ENCODE measurements around the gene MAPK9.
"Not testable (repeated sequence)": the region's sequence is repeated elsewhere in the genome, so short reads cannot be mapped to it uniquely, and the experiment has no call there.

The MAPK9 gene

DNA sequence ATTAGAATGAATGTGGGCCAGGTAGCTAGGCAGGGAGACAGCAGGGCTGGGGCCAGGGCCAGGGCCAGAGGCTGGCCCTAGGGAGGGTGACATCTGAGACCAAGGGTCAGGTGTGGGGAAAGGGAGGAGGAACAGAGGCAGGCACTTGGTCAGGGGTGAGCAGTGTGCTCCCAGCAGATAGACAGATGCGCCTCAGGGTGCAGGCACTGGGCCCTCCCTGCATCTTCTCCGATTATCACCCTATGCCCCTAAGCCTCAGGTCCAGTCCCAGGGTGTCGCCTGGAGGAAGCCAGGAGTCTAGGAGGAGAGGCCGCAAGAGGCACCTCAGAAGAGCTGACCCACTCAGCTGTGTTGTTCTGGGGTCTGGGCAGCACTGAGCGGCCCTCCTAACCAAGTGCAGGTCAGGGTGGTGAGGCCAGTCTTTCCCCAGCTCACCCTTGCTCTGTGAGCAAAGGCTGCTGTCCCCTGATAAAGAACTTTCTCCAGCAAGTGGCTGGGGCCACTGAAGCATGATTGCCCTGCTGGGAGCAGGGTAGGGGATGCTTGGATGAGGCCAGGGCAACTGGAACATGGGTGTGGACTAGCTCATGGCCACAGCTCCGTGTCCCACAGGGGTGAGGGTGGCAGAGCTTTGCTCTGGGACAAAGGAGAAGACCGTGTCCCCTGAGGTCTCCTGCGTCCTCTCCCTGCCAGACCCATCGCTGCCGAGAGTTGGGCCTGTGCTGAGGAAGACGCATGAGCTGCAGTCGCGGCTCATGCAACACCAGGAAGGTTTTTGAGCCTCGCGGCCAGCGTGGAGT lies 80.7 kb downstream of the MAPK9 start:
- in situ Hi-C loops (cut with MboI; ENCODE audit: low sequenced_read_pairs, unreplicated experiment) = no loop called here
- no peak for DNase-seq (ENCODE audit: low spot score)
- TF ChIP-seq, protein P1, sequence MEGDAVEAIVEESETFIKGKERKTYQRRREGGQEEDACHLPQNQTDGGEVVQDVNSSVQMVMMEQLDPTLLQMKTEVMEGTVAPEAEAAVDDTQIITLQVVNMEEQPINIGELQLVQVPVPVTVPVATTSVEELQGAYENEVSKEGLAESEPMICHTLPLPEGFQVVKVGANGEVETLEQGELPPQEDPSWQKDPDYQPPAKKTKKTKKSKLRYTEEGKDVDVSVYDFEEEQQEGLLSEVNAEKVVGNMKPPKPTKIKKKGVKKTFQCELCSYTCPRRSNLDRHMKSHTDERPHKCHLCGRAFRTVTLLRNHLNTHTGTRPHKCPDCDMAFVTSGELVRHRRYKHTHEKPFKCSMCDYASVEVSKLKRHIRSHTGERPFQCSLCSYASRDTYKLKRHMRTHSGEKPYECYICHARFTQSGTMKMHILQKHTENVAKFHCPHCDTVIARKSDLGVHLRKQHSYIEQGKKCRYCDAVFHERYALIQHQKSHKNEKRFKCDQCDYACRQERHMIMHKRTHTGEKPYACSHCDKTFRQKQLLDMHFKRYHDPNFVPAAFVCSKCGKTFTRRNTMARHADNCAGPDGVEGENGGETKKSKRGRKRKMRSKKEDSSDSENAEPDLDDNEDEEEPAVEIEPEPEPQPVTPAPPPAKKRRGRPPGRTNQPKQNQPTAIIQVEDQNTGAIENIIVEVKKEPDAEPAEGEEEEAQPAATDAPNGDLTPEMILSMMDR (IDR thresholded peaks at IDR 0.05; ENCODE audit: borderline replicate concordance, control extremely low read depth, extremely low read depth, insufficient read depth, missing control alignments) = no peak

DNA sequence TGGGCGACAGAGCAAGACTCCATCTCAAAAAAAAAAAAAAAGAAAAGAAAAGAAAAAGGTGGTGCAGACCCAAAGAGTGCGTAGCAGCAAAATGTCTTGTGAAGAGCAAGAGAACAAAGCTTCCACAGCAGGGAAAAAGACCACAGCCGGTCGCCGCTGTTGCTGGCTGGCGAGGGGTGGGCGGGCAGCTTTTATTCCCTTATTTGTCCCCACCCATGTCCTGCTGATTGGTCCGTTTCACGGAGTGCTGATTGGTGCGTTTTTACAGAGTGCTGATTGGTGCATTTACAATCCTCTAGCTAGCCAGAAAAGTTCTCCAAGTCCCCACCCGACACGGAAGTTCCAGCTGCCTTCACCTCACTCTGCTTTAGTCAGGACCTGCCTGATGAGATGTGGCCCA lies 81.8 kb downstream of the MAPK9 start:
- in situ Hi-C loops (cut with MboI; ENCODE audit: low sequenced_read_pairs, unreplicated experiment); DNase-seq (ENCODE audit: low spot score): not testable (repeated sequence)

DNA sequence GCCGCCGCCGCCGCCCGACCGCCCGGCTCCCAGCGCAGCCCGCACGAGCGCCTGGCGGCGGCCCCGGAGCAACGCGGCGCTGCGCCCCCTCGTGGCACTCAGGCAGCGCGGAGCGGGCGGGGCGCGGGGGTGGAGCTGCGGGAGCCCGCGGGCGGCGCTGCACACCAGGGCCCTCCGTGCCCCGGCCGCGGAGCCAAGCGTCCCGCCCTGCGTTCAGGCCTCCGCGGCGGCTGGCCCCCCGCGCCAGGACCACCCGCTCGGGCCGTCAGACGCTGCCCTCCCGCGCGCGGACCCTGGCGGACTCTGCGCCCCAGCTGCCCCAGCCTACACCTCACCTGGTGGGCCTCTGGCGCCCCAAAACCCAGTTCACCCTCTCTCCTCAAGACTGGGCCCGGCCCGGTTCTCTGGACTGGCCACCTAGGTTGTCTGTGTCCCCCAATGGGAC lies 82.7 kb downstream of the MAPK9 start, which contains the start of gene RASGEF1C:
Gene RASGEF1C (minus strand): TSS at position 75 of the 445 bp plus-strand sequence. CDS start 71,159 bp downstream, outside the sequence.
- TF ChIP-seq, protein P1 (IDR thresholded peaks at IDR 0.05; ENCODE audit: borderline replicate concordance, control extremely low read depth, extremely low read depth, insufficient read depth, missing control alignments) = peak; percentile 74
- in situ Hi-C loops (cut with MboI; ENCODE audit: low sequenced_read_pairs, unreplicated experiment) = no loop called here
- peak; percentile 88 for DNase-seq (ENCODE audit: low spot score)

DNA sequence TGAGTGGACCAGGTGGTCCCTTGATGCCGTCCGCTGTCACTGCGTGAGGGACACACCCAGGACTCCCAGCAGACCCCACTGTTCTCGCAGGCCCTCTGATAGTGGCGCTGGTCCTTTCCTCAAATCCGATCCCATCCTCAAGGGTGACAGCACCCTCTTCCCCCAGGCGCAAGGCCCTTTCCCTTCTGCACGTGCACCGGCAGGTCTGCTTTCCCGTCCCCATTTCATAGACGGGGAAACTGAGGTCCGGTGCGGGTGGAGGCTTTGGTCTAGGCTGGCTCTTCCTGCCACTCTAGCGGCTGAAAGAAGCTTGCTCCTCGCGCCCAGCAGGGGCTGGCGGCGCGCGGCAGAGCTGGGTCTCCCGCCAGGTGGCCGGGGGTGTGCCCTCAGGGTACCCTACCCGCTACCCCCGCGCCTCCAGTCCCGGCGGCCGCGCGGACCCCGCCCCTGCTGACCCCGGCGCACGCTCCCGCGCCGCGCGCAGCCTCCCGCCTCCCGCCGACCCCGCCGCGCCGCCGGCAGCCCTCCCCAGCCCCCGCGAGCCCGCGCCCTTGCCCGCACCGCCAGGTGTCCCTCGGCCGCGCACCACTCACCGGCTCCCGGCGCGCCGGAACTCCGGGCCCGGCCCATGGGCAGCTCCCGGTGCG lies 83.3 kb downstream of the MAPK9 start:
- TF ChIP-seq, protein P1 (IDR thresholded peaks at IDR 0.05; ENCODE audit: borderline replicate concordance, control extremely low read depth, extremely low read depth, insufficient read depth, missing control alignments) = no peak
- no peak for DNase-seq (ENCODE audit: low spot score)
- in situ Hi-C loops (cut with MboI; ENCODE audit: low sequenced_read_pairs, unreplicated experiment) = no loop called here

DNA sequence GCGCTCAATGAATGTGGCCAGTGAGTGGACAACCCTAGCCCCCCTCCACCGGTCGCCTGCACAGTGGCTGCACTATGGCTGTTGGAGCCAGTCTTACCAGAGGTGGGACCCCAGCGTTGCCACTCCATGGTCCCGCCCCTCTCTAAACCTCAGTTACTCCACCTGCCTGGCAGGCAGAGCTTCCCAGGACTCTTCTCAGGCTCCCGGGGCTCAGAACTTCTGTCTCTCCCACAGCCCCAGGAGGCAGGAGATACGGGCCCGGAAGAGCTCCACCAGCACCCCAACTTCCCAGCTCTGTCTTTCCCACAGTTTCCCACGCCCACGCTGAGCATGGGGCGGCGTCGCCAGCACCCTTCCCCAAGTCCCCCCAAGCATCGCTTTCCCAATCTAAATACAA lies 83.8 kb downstream of the MAPK9 start:
- no peak for DNase-seq (ENCODE audit: low spot score)
- TF ChIP-seq, protein P1 (IDR thresholded peaks at IDR 0.05; ENCODE audit: borderline replicate concordance, control extremely low read depth, extremely low read depth, insufficient read depth, missing control alignments) = no peak
- in situ Hi-C loops (cut with MboI; ENCODE audit: low sequenced_read_pairs, unreplicated experiment) = no loop called here

DNA sequence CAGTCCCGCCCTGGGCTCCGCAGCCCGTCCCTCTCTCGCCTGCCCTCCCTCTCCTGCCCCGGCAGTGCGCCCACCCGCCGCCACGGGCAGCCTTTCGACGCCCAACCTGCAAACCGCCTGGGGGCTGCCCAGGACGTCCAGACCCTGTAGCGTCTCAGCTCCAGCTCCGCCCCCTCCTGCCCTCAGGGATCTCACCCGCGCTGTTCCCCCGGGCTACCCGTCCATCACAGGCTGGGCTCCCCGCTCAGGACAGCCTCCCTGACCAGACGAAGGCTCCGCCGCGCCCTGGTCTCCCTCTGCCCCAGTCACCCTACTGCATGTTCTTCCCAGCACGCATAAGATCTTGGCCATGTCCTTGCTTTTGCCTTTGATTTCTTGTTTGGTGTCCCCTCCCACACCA lies 84.3 kb downstream of the MAPK9 start:
- no peak for DNase-seq (ENCODE audit: low spot score)
- TF ChIP-seq, protein P1 (IDR thresholded peaks at IDR 0.05; ENCODE audit: borderline replicate concordance, control extremely low read depth, extremely low read depth, insufficient read depth, missing control alignments) = no peak
- in situ Hi-C loops (cut with MboI; ENCODE audit: low sequenced_read_pairs, unreplicated experiment) = no loop called here

DNA sequence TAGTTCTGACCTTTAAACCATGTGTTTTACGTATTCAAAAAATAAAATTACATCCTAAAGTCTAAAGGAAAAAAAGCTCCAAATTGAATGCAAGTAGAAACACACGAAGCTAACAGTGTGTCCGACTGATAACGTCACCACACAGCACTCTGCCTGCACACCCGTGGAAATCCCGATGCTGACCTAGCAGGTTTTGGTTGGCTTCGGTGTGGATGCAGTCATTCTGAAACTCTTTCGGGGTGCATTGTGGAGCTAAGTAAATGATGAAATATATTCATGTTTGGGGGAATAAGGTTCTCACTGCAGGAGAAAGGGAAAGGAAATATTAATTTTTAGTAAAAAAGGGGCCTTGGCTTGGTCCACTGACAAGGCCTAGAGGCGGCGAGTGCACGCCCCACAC lies 84.9 kb downstream of the MAPK9 start:
- TF ChIP-seq, protein P1 (IDR thresholded peaks at IDR 0.05; ENCODE audit: borderline replicate concordance, control extremely low read depth, extremely low read depth, insufficient read depth, missing control alignments) = no peak
- in situ Hi-C loops (cut with MboI; ENCODE audit: low sequenced_read_pairs, unreplicated experiment) = no loop called here
- DNase-seq (ENCODE audit: low spot score) = no peak
